Adrenal gland (tissue), 5 donors: ENCODE results near the gene NAPSA.

Experiments
- CTCF ChIP-seq, 6 experiments: fragments of 450-650 bp in 4 of 6; fragments of 200-600 bp in 2 of 6; sonication (generic) in 1 of 6; IDR thresholded peaks; 1 replicate in 5 of 6; 2 replicates in 1 of 6; pipeline versions ENCODE4 v1.5.1 to v1.8.0; 2016 to 2021; ENCODE audit warnings: antibody characterized with exemption in 6 of 6, mild to moderate bottlenecking in 2 of 6, moderate library complexity in 1 of 6
- POLR2A ChIP-seq, 2 donors: fragments of 450-650 bp; IDR thresholded peaks; one replicate each; pipeline ENCODE4 v1.6.1; 2017; ENCODE audit warnings: antibody characterized with exemption in 2 of 2, mild to moderate bottlenecking in 2 of 2, moderate library complexity in 1 of 2
- donor health status: DM: no; HTN: no; CAD: no.

- TF ChIP-seq POLR2A (IDR thresholded peaks at IDR 0.05) (no peak), CTCF (IDR thresholded peaks at IDR 0.05) (no peak)
These were observed 16.7 kb upstream of the NAPSA start for GRCh38 chr19:50381881-50382729.
